HG03432 (cell line): ENCODE measurements around the gene EARS2.
"Not testable (repeated sequence)": the region's sequence is repeated elsewhere in the genome, so short reads cannot be mapped to it uniquely, and the experiment has no call there.

ENCODE experiments used
- ATAC-seq: cut with Tn5 transposase; IDR thresholded peaks from one replicate; pipeline ENCODE4 v1.9.1; 2021; ENCODE audit warnings: mild to moderate bottlenecking, moderate library complexity; ENCODE audit not compliant: unreplicated experiment

Gene EARS2

GRCh38 chr16:23485257-23485614 lies 71.9 kb downstream of the EARS2 start:
- no peak for ATAC-seq

GRCh38 chr16:23484510-23485256 lies 72.5 kb downstream of the EARS2 start:
- no peak for ATAC-seq

GRCh38 chr16:23483492-23483891 lies 73.7 kb downstream of the EARS2 start:
- ATAC-seq = not testable (repeated sequence)

GRCh38 chr16:23482778-23483177 lies 74.4 kb downstream of the EARS2 start:
- ATAC-seq = no peak

GRCh38 chr16:23480257-23480656 lies 76.9 kb downstream of the EARS2 start:
- ATAC-seq = no peak

- ATAC-seq = no peak
These were observed 78.0 kb downstream of the EARS2 start for GRCh38 chr16:23479138-23479537.

- no peak for ATAC-seq
These were observed 78.6 kb downstream of the EARS2 start for GRCh38 chr16:23478566-23478965.

GRCh38 chr16:23476289-23476688 lies 80.9 kb downstream of the EARS2 start:
- no peak for ATAC-seq
